Spleen (tissue), 11 donors: ENCODE data around the gene P2RX1. TPM values are rescaled to one million over a fixed set of nuclear protein-coding genes. Genes with fewer than 3 reads are reported as not detected.
A peak's percentile ranks its signal among the peaks of the same experiment; 100 is the strongest.

ENCODE experiments used
- DNase-seq: peaks from one replicate; pipeline ENCODE4 v3.0.0-alpha.2; 2020
- H3K27ac ChIP-seq, 8 donors: fragments of 200-600 bp; sonication (generic) in 7 of 8; 1 replicate in 4 of 8; 2 replicates in 4 of 8; pipeline versions ENCODE4 v1.5.0 to v1.8.0; 2016 to 2021; ENCODE audit warnings: inconsistent platforms in 4 of 8, mild to moderate bottlenecking in 4 of 8, moderate library complexity in 1 of 8
- H3K27me3 ChIP-seq, 7 donors: fragments of 200-600 bp; sonication (generic) in 6 of 7; replicated peaks in 1 of 7; 1 replicate in 4 of 7; 2 replicates in 3 of 7; pipeline versions ENCODE4 v1.5.0 to v1.8.0; 2016 to 2021; ENCODE audit warnings: inconsistent platforms in 3 of 7, mild to moderate bottlenecking in 1 of 7
- H3K36me3 ChIP-seq, 6 donors: fragments of 200-600 bp; sonication (generic) in 5 of 6; 1 replicate in 4 of 6; 2 replicates in 2 of 6; pipeline versions ENCODE4 v1.5.0 to v1.8.0; 2016 to 2021; ENCODE audit warnings: inconsistent platforms in 2 of 6
- H3K4me1 ChIP-seq, 6 donors: fragments of 200-600 bp; sonication (generic) in 5 of 6; 1 replicate in 3 of 6; 2 replicates in 3 of 6; pipeline versions ENCODE4 v1.5.0 to v1.8.0; 2016 to 2021; ENCODE audit warnings: inconsistent platforms in 3 of 6
- H3K4me3 ChIP-seq, 8 donors: fragments of 200-600 bp; sonication (generic) in 7 of 8; 1 replicate in 4 of 8; 2 replicates in 4 of 8; pipeline versions ENCODE4 v1.5.0 to v1.8.0; 2016 to 2021; ENCODE audit warnings: inconsistent platforms in 4 of 8, mild to moderate bottlenecking in 4 of 8, moderate library complexity in 2 of 8
- H3K9me3 ChIP-seq, 8 donors: fragments of 200-600 bp; sonication (generic) in 7 of 8; 1 replicate in 4 of 8; 2 replicates in 4 of 8; pipeline versions ENCODE4 v1.5.0 to v1.8.0; 2016 to 2021; ENCODE audit warnings: inconsistent platforms in 4 of 8
- POLR2A ChIP-seq, 3 donors: fragments of 450-650 bp; IDR thresholded peaks; one replicate each; pipeline ENCODE4 v1.5.1; 2017; ENCODE audit warnings: antibody characterized with exemption in 3 of 3, mild to moderate bottlenecking in 1 of 3
- POLR2AphosphoS5 ChIP-seq, 3 donors: sonication (generic); formaldehyde crosslinking; IDR thresholded peaks; one replicate each; pipeline ENCODE4 v1.5.1; 2017; ENCODE audit warnings: antibody characterized with exemption in 3 of 3
- WGBS, 5 donors: extraction: QIAGEN DNeasy Blood & Tissue Kit in 3 of 5; methylation state at CpG; one replicate each; pipeline versions ENCODE4 v1.1.5 to v1.1.7; 2013 to 2018; 5-methylcytosine and 5-hydroxymethylcytosine counted together
- intact Hi-C: fragments of 100-400 bp; cut with DNase I; formaldehyde crosslinking; loops from one replicate; pipeline ENCODE4 v1.15.0; 2023; ENCODE audit warnings: low total_unique reads
- polyA plus RNA-seq, 3 donors: library from polyadenylated mRNA; stranded (reverse); fragments of 200-250 nt; gene quantifications; one replicate each; pipeline ENCODE4 v1.2.1, GENCODE V29; 2013
- total RNA-seq, 7 donors: library from RNA; depleted of rRNA in 3 of 7; stranded (reverse); fragments of >200 nt in 3 of 7; fragmentation: NEBNext Ultra II Directional in 4 of 7; extraction: Animal tissue kit (Norgen Biotek cat#: 25700) in 4 of 7; gene quantifications; one replicate each; pipeline versions ENCODE4 v1.1.0 to v1.2.1, GENCODE V29; 2016 to 2021
- TF ChIP-seq, protein P1 (sequence below), 11 experiments: fragments of 200-600 bp in 7 of 11; fragments of 450-650 bp in 4 of 11; sonication (generic) in 4 of 11; IDR thresholded peaks in 8 of 11; conservative IDR thresholded peaks in 3 of 11; 1 replicate in 7 of 11; 2 replicates in 4 of 11; pipeline versions ENCODE4 v1.4.0 to v1.8.0; 2016 to 2021; ENCODE audit warnings: antibody characterized with exemption in 11 of 11, inconsistent platforms in 4 of 11, mild to moderate bottlenecking in 1 of 11
- donor health status: healthy with polysubstance abuse.
- donor health status: DM: no; HTN: no; CAD: no; lungs with moderate emphysema.
- donor health status: DM: no; HTN: no; CAD: no.
- donor health status: Bipolar disorder and iron deficiency.
- donor health status: healthy.
- donor health status: DM: no; HTN: no; CAD: no.
- donor health status: DM: yes; HTN: yes; CAD: no.

Gene P2RX1
- total and polyA plus RNA-seq, 10 donors: 9.2 to 46.3 (median 21.7) TPM

DNA sequence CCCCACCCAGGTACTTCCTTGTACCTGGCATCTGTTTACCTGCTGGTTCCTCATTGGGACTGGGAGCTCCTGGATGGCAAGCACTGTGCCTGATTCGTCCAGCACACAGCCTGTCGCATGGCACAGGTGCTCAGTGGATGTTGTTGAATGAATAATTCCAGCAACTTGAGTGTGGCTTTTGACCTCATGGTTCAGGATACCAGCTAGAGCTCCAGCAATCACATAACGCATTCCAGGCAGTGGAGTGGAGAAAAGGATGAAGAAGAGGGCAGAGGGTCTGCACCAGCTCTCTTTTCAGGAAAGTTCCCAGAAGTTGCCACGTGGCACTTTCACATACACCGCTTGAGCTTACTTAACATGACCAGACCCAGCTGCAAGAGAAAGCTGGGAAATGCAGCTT lies 22.1 kb downstream of the P2RX1 start:
- H3K36me3 ChIP-seq: peaks cover 0 to 31% (median 0%) of the 10 kb centered on the region in 6 donors
- H3K9me3 ChIP-seq: no peaks in the 10 kb centered on the region
- H3K27me3 ChIP-seq: no peaks in the 10 kb centered on the region
- intact Hi-C loops: no loop called here
- H3K27ac ChIP-seq: peak overlapping the region in 5 of 8 donors; percentile 34 to 95 (median 91)
- no peak for DNase-seq
- H3K4me1 ChIP-seq: peaks cover 22 to 69% (median 48%) of the 10 kb centered on the region in 6 donors
- WGBS, 5 donors: 61 to 81% (median 76%) methylated on average over 5 of the region's 5 CpGs
- peak overlapping the region in 1 of 8 donors; percentile 98 for H3K4me3 ChIP-seq
- TF ChIP-seq POLR2AphosphoS5 (IDR thresholded peaks at IDR 0.05) (no peak), POLR2A (IDR thresholded peaks at IDR 0.05) (no peak)
- TF ChIP-seq, protein P1, sequence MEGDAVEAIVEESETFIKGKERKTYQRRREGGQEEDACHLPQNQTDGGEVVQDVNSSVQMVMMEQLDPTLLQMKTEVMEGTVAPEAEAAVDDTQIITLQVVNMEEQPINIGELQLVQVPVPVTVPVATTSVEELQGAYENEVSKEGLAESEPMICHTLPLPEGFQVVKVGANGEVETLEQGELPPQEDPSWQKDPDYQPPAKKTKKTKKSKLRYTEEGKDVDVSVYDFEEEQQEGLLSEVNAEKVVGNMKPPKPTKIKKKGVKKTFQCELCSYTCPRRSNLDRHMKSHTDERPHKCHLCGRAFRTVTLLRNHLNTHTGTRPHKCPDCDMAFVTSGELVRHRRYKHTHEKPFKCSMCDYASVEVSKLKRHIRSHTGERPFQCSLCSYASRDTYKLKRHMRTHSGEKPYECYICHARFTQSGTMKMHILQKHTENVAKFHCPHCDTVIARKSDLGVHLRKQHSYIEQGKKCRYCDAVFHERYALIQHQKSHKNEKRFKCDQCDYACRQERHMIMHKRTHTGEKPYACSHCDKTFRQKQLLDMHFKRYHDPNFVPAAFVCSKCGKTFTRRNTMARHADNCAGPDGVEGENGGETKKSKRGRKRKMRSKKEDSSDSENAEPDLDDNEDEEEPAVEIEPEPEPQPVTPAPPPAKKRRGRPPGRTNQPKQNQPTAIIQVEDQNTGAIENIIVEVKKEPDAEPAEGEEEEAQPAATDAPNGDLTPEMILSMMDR (IDR thresholded peaks at IDR 0.05 in 8 of 11, conservative IDR thresholded peaks at IDR 0.05 in 3 of 11): no peak

DNA sequence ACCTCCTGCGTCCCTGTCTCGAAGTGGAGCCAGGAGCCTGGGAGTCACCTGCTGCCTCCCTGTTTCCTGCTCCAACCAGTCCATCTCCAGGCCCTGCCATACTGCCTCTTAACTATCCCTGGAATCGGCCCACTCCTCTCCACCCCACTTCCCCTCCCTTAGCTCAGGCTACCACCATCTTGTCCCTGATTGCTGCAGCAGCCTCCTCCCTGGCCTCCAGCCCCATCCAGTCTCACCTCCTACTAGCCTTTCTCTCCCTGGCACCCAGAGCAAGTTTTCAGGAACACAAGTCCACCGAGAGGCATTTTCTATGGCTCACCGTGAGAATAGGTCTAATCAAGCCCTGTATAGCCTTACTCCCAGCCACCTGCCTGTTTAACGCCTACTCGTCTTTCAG lies 22.5 kb downstream of the P2RX1 start:
- H3K4me3 ChIP-seq: peak overlapping the region in 6 of 8 donors; percentile 75 to 98 (median 90)
- no peak for DNase-seq
- 57 to 74% (median 65%) methylated on average over 7 of the region's 7 CpGs for WGBS, 5 donors
- peaks cover 22 to 74% (median 48%) of the 10 kb centered on the region in 6 donors for H3K4me1 ChIP-seq
- no peaks in the 10 kb centered on the region for H3K27me3 ChIP-seq
- peaks cover 0 to 26% (median 0%) of the 10 kb centered on the region in 6 donors for H3K36me3 ChIP-seq
- no peak for TF ChIP-seq POLR2AphosphoS5 (IDR thresholded peaks at IDR 0.05)
- no peak for TF ChIP-seq POLR2A (IDR thresholded peaks at IDR 0.05)
- TF ChIP-seq, protein P1 (IDR thresholded peaks at IDR 0.05 in 8 of 11, conservative IDR thresholded peaks at IDR 0.05 in 3 of 11): no peak
- no peaks in the 10 kb centered on the region for H3K9me3 ChIP-seq
- intact Hi-C loops: no loop called here
- H3K27ac ChIP-seq: peak overlapping the region; percentile 72 to 95 (median 87)

DNA sequence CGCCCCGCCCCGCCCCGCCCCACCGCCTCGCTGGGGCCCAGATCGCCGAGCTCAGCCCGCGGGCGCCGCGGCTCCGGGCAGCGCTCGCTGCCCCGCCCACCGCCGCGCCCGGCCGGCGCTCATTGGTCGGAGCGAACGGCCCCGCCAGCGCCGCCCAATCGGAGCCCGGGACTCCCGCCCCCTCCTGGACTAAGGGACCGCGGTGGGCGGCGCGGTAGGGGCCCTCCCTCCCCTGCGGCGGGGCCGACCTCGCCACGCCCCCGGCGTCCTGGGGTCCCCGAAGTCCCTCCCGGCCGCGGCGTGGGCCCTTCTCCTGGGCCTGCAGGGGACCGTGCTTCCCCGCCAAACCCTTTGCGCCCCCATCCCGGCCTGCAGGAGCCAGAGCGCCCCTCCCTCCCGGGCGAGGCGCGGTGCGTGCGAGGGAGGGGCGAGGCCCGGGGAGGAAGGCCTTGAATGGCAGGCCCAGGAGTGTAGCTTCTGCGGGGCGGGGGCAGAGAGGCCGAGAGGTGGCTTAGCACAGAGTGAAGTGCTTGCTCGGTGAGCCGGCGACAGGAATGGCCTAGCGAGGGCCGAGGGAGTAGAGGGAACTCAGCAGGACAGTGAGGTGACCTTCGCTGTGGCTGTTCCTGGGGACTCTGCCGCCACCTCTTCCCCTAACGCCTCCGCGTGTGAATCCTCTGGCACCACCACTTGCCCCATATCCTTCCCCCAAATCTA lies 23.1 kb downstream of the P2RX1 start, which contains the start of gene CAMKK1:
TSS of gene CAMKK1 (minus strand) at position 51 of the 717 bp plus-strand sequence. CDS start 7,366 bp downstream, outside the sequence.
- H3K4me1 ChIP-seq: peaks cover 22 to 80% (median 50%) of the 10 kb centered on the region in 6 donors
- H3K27ac ChIP-seq: peak within 1 kb of the TSS; percentile 72 to 95 (median 87)
- intact Hi-C loops: no loop called here
- H3K36me3 ChIP-seq: peaks cover 0 to 21% (median 0%) of the 10 kb centered on the region in 6 donors
- no peaks in the 10 kb centered on the region for H3K9me3 ChIP-seq
- TF ChIP-seq POLR2AphosphoS5 (IDR thresholded peaks at IDR 0.05): peak; percentile 72 to 84 (median 73)
- no peak for TF ChIP-seq POLR2A (IDR thresholded peaks at IDR 0.05)
- TF ChIP-seq, protein P1 (IDR thresholded peaks at IDR 0.05 in 8 of 11, conservative IDR thresholded peaks at IDR 0.05 in 3 of 11): peak in 7 of 11 experiments; percentile 11 to 47 (median 20)
- DNase-seq: peak; percentile 97
- WGBS, 5 donors: 1 to 6% (median 3%) methylated on average over 17 to 75 of the region's 75 CpGs
- H3K4me3 ChIP-seq: peak within 1 kb of the TSS; percentile 74 to 98 (median 88)
- H3K27me3 ChIP-seq: no peaks in the 10 kb centered on the region
